ENCODE measurements around the gene ITIH5.

ITIH5 gene

GRCh38 chr10:7527468-7527867 is 139.3 kb downstream of the ITIH5 start:
- no peak for FAIRE-seq

GRCh38 chr10:7526017-7526400 is 140.8 kb downstream of the ITIH5 start:
- FAIRE-seq, result no peak
- DNase-seq (ENCODE audit: insufficient read length, low spot score), result no peak

More at GRCh38 chr10:7527468-7527867, 139.3 kb downstream of the ITIH5 start:
- no peak for DNase-seq (ENCODE audit: insufficient read length, low spot score)

GRCh38 chr10:7525314-7526016 is 141.3 kb downstream of the ITIH5 start:
- FAIRE-seq (peak; percentile 98), DNase-seq (ENCODE audit: insufficient read length, low spot score) (peak; percentile 78)

DNA sequence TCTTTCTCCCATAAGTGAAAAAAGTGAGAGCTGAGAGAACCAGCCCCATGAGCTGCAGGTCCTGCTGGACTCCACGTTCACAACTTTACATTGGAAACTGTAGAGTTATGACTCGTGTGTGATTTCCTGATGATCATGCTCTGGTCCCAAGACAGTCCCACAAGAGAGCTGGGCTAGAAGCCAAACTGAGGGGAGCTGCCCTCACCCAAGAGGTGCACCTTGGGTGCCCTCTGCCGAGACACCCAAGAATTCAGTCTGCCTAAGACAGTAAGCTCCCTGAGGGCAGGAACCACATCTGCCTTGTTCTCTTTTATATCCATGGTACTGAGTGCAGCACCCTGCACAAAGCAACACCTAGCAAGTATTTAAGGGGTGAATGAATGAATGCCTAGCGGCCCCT is 143.1 kb downstream of the ITIH5 start:
- no peak for FAIRE-seq

GRCh38 chr10:7520507-7521485 is 146.0 kb downstream of the ITIH5 start:
- peak; percentile 82 for FAIRE-seq
- DNase-seq (ENCODE audit: insufficient read length, low spot score), result no peak

More for the DNA sequence above, 143.1 kb downstream of the ITIH5 start:
- DNase-seq (ENCODE audit: insufficient read length, low spot score), result no peak

DNA sequence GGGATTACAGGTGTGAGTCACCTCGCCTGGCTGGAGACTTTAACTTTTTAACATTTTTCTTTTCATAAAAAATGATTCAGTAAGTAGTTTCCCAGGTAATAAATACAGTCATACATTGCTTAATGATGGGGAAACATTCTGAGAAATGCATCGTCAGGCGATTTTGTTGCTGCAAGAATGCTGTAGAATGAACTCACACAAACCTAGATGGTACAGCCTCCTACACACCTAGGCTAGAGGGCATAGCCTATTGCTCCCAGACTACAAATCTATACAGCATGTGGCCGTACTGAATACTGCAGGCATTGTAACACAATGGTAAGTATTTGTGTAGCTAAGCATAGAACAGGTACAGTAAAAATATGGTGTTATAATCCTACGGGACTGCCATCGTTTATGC is 147.4 kb downstream of the ITIH5 start:
- FAIRE-seq (peak; percentile 81), DNase-seq (ENCODE audit: insufficient read length, low spot score) (no peak)

DNA sequence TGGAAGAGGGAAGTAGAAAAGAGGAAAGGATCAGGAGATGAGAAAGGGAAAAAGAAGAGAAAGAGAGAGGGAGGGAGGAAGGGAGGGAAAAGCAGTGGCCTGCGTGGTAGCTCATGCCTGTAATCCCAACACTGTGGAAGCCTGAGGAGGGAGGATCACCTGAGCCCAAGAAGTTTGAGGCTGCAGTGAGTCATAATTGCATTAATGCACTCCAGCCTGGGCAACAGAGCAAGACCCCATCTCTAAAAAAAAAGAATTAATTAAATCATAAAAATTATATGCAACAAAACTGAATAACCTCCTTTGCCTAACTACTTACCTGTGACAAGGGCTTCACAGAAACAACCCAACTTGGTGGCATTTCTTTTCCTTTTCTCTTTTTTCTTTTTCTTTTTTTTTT is 148.1 kb downstream of the ITIH5 start:
- no peak for DNase-seq (ENCODE audit: insufficient read length, low spot score)

DNA sequence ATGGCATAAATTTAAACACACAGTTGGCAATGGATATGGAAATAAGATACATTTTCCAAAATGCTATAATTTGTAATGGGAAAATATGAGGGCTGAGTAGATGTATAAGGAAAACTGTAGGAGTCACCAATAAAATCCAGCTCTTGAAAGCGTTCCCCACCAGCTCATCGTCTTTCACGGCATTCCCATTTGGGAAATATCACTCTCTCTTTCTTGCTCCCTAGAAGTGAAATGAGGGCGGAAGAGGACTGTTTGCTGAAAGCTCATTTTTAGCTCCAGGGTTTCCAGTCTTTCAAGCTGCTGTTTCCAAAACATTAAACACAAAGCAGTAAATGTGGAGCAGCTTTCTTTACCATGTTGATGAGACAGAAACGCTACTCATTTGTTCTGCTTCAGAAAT is 151.3 kb downstream of the ITIH5 start:
- DNase-seq (ENCODE audit: insufficient read length, low spot score), result no peak
- FAIRE-seq, result no peak

More for the DNA sequence above, 148.1 kb downstream of the ITIH5 start:
- no peak for FAIRE-seq

GRCh38 chr10:7513936-7514335 is 152.8 kb downstream of the ITIH5 start:
- no peak for FAIRE-seq
- no peak for DNase-seq (ENCODE audit: insufficient read length, low spot score)

DNA sequence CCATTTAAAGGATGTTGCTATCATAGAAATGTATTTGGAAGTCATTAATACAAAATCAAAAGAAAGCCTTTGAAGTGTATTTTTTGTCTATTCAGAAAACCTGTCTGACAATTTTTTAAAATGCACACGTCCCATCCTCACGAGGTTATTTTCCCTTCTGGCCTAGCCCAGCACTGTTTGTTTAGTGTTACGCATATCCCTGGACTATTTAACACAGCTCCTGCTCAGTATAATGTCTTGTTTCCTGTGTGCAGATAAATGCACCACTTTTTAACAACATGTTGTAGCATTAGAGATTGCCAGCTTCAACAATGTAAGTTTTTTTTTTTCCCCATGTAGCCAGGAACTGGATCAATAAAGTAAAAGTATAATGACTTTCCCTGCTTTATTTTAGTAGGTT is 153.3 kb downstream of the ITIH5 start:
- DNase-seq (ENCODE audit: insufficient read length, low spot score), result no peak

GRCh38 chr10:7512487-7512886 is 154.3 kb downstream of the ITIH5 start:
- DNase-seq (ENCODE audit: insufficient read length, low spot score), result no peak
- peak; percentile 88 for FAIRE-seq

More for the DNA sequence above, 153.3 kb downstream of the ITIH5 start:
- FAIRE-seq, result peak; percentile 14

GRCh38 chr10:7511612-7512011 is 155.2 kb downstream of the ITIH5 start:
- DNase-seq (ENCODE audit: insufficient read length, low spot score) (no peak), FAIRE-seq (no peak)

Data from GM19239 (cell line).